Panc1 (cell line): ENCODE measurements around the gene USP48. TPM values are rescaled to one million over a fixed set of nuclear protein-coding genes. Genes with fewer than 3 reads are reported as not detected.

Experiments
- ATAC-seq: fragments of 200-7000 bp; cut with Tn5 transposase; 2 replicates; pipeline ENCODE4 v1.9.1; 2020; ENCODE audit warnings: mild to moderate bottlenecking, moderate library complexity
- BruUV-seq: library from RNA; stranded (reverse); fragments of 400-500 nt; replicated peaks from 2 replicates; lab custom pipeline; 2021; lab: Mats Ljungman, UMichigan
- CTCF ChIA-PET: fragments of 300-600 bp; sonication (Branson Sonifier 250); formaldehyde crosslinking; loops from one replicate; lab custom pipeline; 2022; ENCODE audit warnings: antibody characterized with exemption; lab: Charles Lee
- POLR2A ChIA-PET: fragments of 300-600 bp; sonication (Branson Sonifier 250); formaldehyde crosslinking; loops from one replicate; lab custom pipeline; 2022; ENCODE audit warnings: antibody characterized with exemption; lab: Charles Lee
- DNase-seq: peaks from one replicate; pipeline ENCODE4 v3.0.0-alpha.2; 2010; ENCODE audit warnings: low read depth, low spot score
- H3K27ac ChIP-seq: 2 replicates; pipeline ENCODE4 v1.5.1; 2011; ENCODE audit warnings: mild to moderate bottlenecking, low read length, inconsistent platforms
- H3K27me3 ChIP-seq: fragments of 200-500 bp; sonication (Bioruptor generic); 2 replicates; pipeline ENCODE4 v1.6.0; 2014; ENCODE audit warnings: low read length, inconsistent platforms; ENCODE audit not compliant: control insufficient read depth, insufficient read depth
- H3K36me3 ChIP-seq: fragments of 200-500 bp; sonication (Bioruptor generic); 2 replicates; pipeline ENCODE4 v1.5.1; 2014; ENCODE audit warnings: inconsistent platforms, mild to moderate bottlenecking, low read length, moderate library complexity; ENCODE audit not compliant: control insufficient read depth, insufficient read depth
- H3K4me1 ChIP-seq: 2 replicates; pipeline ENCODE4 v1.5.1; 2011; ENCODE audit warnings: inconsistent platforms, mild to moderate bottlenecking, low read length, moderate library complexity; ENCODE audit not compliant: control insufficient read depth, insufficient read depth
- H3K4me3 ChIP-seq, 2 experiments: 2 replicates each; pipeline ENCODE4 v1.5.1; 2011 to 2012; ENCODE audit warnings: low read depth in 2 of 2, low read length in 2 of 2, mild to moderate bottlenecking in 2 of 2, inconsistent platforms in 1 of 2, moderate library complexity in 1 of 2
- H3K9me3 ChIP-seq: fragments of 200-500 bp; sonication (Bioruptor generic); 2 replicates; pipeline ENCODE4 v1.5.1; 2014; ENCODE audit warnings: low read depth, mild to moderate bottlenecking, inconsistent platforms, low read length, moderate library complexity; ENCODE audit not compliant: control insufficient read depth, insufficient read depth
- POLR2AphosphoS5 ChIP-seq: IDR thresholded peaks from 2 replicates; pipeline ENCODE4 v1.6.1; 2012; ENCODE audit warnings: mild to moderate bottlenecking, low read depth, low read length, moderate library complexity
- SIN3A ChIP-seq: IDR thresholded peaks from 2 replicates; pipeline ENCODE4 v1.6.1; 2012; ENCODE audit warnings: low read depth, mild to moderate bottlenecking, low read length, moderate library complexity, borderline replicate concordance; ENCODE audit not compliant: insufficient read depth
- TCF7L2 ChIP-seq: IDR thresholded peaks from 2 replicates; pipeline ENCODE4 v1.6.1; 2011; ENCODE audit warnings: mild to moderate bottlenecking, low read depth, low read length, inconsistent platforms
- in situ Hi-C: cut with HindIII; loops from 2 replicates; pipeline ENCODE4 v1.10.0; 2016; ENCODE audit warnings: low sequenced_read_pairs, low pct_unique_long_range_greater_than_20kb
- intact Hi-C: fragments of 100-400 bp; cut with micrococcal nuclease; formaldehyde crosslinking; loops from one replicate; pipeline ENCODE4 v1.10.0; 2022; ENCODE audit not compliant: unreplicated experiment
- total RNA-seq: library from RNA; stranded (reverse); gene quantifications from one replicate; pipeline ENCODE4 v1.2.1, GENCODE V29; 2021; ENCODE audit not compliant: unreplicated experiment
- TF ChIP-seq, protein P1 (sequence below): fragments of 450-650 bp; IDR thresholded peaks from 2 replicates; pipeline ENCODE4 v1.5.1; 2017; ENCODE audit warnings: mild to moderate bottlenecking
- TF ChIP-seq, protein P2 (sequence below), 2 experiments: IDR thresholded peaks; 2 replicates each; pipeline ENCODE4 v1.6.1; 2011 to 2012; ENCODE audit warnings: low read depth in 2 of 2, control low read depth in 1 of 2, low read length in 1 of 2, mild to moderate bottlenecking in 1 of 2, moderate library complexity in 1 of 2; ENCODE audit not compliant: insufficient read depth in 1 of 2

Gene USP48
- total RNA-seq, 1 experiment from 2014 or later: 71.6 TPM

GRCh38 chr1:21670059-21670881 is 112.7 kb downstream of the USP48 start:
- in situ Hi-C loops: no loop called here
- intact Hi-C loops: no loop called here
- POLR2A ChIA-PET: no interaction called here

GRCh38 chr1:21669258-21670058 is 113.5 kb downstream of the USP48 start, which contains the start of gene RAP1GAP:
RAP1GAP (minus strand) TSS chr1:21669357; CDS start chr1:21620032, 49,325 bp downstream.
- peak within 1 kb of the TSS; percentile 37 to 59 for H3K4me3 ChIP-seq
- no peaks in the 10 kb centered on the region for H3K36me3 ChIP-seq
- intact Hi-C loops (no loop called here), in situ Hi-C loops (no loop called here)
- H3K9me3 ChIP-seq: no peaks in the 10 kb centered on the region
- ChIA-PET POLR2A (interaction anchor here (0.6 kb wide), 1 partner anchor 601 kb away, joined by 3 read pairs; no protein-coding TSS in a partner anchor), CTCF (no interaction called here)
- DNase-seq (no peak), ATAC-seq (peak; percentile 61)
- H3K27ac ChIP-seq: peak within 1 kb of the TSS; percentile 39
- no peak for TF ChIP-seq POLR2AphosphoS5
- TF ChIP-seq, protein P1, sequence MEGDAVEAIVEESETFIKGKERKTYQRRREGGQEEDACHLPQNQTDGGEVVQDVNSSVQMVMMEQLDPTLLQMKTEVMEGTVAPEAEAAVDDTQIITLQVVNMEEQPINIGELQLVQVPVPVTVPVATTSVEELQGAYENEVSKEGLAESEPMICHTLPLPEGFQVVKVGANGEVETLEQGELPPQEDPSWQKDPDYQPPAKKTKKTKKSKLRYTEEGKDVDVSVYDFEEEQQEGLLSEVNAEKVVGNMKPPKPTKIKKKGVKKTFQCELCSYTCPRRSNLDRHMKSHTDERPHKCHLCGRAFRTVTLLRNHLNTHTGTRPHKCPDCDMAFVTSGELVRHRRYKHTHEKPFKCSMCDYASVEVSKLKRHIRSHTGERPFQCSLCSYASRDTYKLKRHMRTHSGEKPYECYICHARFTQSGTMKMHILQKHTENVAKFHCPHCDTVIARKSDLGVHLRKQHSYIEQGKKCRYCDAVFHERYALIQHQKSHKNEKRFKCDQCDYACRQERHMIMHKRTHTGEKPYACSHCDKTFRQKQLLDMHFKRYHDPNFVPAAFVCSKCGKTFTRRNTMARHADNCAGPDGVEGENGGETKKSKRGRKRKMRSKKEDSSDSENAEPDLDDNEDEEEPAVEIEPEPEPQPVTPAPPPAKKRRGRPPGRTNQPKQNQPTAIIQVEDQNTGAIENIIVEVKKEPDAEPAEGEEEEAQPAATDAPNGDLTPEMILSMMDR: no peak; the same call in 1 of the 2 replicates
- no peak for TF ChIP-seq TCF7L2
- TF ChIP-seq, protein P2, sequence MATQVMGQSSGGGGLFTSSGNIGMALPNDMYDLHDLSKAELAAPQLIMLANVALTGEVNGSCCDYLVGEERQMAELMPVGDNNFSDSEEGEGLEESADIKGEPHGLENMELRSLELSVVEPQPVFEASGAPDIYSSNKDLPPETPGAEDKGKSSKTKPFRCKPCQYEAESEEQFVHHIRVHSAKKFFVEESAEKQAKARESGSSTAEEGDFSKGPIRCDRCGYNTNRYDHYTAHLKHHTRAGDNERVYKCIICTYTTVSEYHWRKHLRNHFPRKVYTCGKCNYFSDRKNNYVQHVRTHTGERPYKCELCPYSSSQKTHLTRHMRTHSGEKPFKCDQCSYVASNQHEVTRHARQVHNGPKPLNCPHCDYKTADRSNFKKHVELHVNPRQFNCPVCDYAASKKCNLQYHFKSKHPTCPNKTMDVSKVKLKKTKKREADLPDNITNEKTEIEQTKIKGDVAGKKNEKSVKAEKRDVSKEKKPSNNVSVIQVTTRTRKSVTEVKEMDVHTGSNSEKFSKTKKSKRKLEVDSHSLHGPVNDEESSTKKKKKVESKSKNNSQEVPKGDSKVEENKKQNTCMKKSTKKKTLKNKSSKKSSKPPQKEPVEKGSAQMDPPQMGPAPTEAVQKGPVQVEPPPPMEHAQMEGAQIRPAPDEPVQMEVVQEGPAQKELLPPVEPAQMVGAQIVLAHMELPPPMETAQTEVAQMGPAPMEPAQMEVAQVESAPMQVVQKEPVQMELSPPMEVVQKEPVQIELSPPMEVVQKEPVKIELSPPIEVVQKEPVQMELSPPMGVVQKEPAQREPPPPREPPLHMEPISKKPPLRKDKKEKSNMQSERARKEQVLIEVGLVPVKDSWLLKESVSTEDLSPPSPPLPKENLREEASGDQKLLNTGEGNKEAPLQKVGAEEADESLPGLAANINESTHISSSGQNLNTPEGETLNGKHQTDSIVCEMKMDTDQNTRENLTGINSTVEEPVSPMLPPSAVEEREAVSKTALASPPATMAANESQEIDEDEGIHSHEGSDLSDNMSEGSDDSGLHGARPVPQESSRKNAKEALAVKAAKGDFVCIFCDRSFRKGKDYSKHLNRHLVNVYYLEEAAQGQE (IDR thresholded peaks at IDR 0.05; ENCODE audit: insufficient read depth in 1 of 2, low read depth in 2 of 2, low read length in 1 of 2): no peak
- TF ChIP-seq SIN3A: no peak
- H3K27me3 ChIP-seq: no peaks in the 10 kb centered on the region
- peaks cover 15% of the 10 kb centered on the region for H3K4me1 ChIP-seq
- no TSS peak for BruUV-seq

More at GRCh38 chr1:21670059-21670881, 112.7 kb downstream of the USP48 start:
- TF ChIP-seq POLR2AphosphoS5: no peak
- no peak for TF ChIP-seq SIN3A
- TF ChIP-seq TCF7L2: no peak
- TF ChIP-seq, protein P2 (IDR thresholded peaks at IDR 0.05; ENCODE audit: insufficient read depth in 1 of 2, low read depth in 2 of 2, low read length in 1 of 2): no peak
- TF ChIP-seq, protein P1: no peak
- H3K9me3 ChIP-seq: no peaks in the 10 kb centered on the region
- no peak for ATAC-seq
- peaks cover 15% of the 10 kb centered on the region for H3K4me1 ChIP-seq
- no peaks in the 10 kb centered on the region for H3K36me3 ChIP-seq
- CTCF ChIA-PET: no interaction called here
- no peak for DNase-seq
- H3K4me3 ChIP-seq: no peak overlapping the region
- BruUV-seq: no TSS peak
- no peak overlapping the region for H3K27ac ChIP-seq
- H3K27me3 ChIP-seq: no peaks in the 10 kb centered on the region
